Right lobe of liver (tissue), 4 donors: ENCODE results near the gene RYR3.

Experiments
- CTCF ChIP-seq, 4 donors: fragments of 200-600 bp in 3 of 4; fragments of 450-650 bp in 1 of 4; IDR thresholded peaks; one replicate each; pipeline versions ENCODE4 v1.5.1 to v1.8.0; 2016 to 2022; ENCODE audit warnings: antibody characterized with exemption in 4 of 4, mild to moderate bottlenecking in 2 of 4
- POLR2A ChIP-seq: fragments of 450-650 bp; IDR thresholded peaks from one replicate; pipeline ENCODE4 v1.6.1; 2017; ENCODE audit warnings: antibody characterized with exemption, mild to moderate bottlenecking
- donor health status: DM: no; HTN: no; CAD: no.
- donor health status: DM: no; HTN: no; CAD: no.
- donor health status: DM: no; HTN: yes; CAD: no.

DNA sequence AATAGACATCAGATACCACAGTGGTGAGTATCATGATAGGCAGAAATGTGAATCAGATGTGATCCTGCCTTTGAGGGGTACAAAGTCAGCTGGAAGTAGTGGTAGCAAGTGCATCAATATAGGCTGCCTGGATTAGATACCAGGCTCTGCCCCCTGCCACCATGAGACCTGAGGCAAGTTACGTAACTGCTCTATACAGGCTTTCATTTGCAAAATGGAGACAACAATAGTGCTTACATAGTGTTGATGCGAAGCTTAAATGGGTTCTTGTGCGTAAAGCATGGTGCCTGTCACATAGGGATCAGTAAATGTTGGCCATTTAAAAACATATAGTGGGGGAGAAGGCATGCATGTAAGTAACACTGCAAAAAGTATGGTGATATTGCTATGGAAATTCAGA is 158.0 kb downstream of the RYR3 start:
- TF ChIP-seq POLR2A (no peak), CTCF (IDR thresholded peaks at IDR 0.05) (no peak)
